Stimulated activated CD8-positive, alpha-beta memory T cell treated with anti-CD3 and anti-CD28 coated beads, Interleukin-7, amount 100 ng/mL, for 48 hours (primary cell): ENCODE results near the gene TEKT5.

Experiments
- DNase-seq, 2 donors: peaks; one replicate each; pipeline ENCODE4 v3.0.0-alpha.2; 2020; ENCODE audit warnings: low read depth in 1 of 2; ENCODE audit errors: extremely low read depth in 1 of 2

TEKT5 gene

DNA sequence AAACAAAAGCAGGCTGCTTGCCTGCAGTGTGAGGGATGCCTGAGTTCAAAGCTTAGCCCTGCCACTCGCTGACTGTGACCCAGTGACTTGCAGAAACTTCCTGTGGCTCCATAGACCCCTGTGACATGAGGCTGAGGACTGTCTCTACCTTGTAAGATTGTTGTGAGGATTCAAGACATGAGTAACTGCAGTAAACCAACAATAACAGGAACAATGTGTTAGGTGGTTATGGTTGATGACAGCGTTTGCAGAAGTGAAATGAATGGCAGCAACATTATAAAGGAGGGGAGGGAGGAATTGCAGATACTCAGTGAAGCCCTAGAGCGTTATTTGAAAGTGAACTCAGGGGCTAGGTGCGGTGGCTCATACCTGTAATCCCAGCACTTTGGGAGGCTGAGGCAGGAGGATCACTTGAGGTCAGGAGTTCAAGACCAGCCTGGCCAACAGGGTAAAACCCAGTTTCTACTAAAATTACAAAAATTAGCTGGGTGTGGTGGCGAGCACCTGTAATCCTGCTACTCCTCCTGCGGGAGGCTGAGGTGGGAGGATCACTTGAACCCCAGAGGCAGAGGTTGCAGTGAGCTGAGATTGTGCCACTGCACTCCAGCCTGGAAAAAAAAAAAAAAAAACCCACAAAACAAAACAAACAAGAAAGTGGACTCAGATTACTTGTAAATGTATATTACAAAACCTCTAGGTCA is 80.8 kb downstream of the TEKT5 start:
- DNase-seq = no peak

DNA sequence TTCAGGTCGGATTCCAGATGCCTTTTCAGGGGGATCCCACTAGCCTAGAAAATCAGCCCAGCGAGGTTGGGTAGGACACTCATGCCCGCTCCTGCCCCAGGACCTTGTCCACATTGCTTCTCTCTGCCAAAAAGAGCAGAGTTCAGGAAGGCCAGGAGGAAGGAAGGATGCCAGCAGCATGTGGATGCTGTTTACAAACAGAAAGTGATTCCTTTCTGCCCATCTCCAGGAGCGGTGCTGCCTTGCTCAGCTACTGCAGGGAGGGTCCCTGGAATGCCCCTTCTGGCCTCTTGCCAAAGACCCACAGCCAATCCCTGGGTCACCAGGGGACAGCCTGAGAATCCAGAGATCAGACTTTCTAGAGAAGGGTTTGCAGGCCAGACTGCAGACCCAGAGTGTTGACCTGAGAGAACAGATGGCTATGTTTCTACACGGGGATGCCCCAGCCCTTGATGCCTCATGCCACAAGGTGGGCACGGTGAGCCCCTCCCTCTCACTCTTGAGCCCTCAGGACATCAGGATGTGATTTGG is 82.0 kb downstream of the TEKT5 start:
- no peak for DNase-seq

DNA sequence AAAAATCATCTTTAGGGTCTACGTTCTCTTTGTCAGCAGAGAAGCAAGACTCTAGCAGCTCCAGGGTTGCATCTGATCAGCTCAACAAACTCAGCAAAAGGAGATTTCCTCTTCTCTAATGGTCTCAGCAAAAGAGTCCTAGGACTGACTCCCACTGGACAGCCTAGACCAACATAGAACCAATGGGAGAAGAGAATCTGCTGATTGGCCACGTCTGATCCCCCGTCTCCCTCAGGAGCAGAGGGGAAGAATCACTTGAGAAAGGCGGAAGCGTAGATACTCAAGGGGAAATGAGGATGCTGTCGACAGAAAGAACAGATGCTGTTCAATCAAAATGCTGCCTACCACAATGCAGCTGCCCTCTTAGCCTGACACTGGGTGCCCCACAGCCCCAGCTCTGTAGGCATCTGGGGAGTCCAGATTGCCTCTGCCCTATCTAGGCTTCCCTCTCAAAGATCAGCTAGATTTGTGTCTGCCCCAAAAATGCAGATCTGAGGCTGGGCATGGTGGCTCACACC is 82.8 kb downstream of the TEKT5 start:
- no peak for DNase-seq

DNA sequence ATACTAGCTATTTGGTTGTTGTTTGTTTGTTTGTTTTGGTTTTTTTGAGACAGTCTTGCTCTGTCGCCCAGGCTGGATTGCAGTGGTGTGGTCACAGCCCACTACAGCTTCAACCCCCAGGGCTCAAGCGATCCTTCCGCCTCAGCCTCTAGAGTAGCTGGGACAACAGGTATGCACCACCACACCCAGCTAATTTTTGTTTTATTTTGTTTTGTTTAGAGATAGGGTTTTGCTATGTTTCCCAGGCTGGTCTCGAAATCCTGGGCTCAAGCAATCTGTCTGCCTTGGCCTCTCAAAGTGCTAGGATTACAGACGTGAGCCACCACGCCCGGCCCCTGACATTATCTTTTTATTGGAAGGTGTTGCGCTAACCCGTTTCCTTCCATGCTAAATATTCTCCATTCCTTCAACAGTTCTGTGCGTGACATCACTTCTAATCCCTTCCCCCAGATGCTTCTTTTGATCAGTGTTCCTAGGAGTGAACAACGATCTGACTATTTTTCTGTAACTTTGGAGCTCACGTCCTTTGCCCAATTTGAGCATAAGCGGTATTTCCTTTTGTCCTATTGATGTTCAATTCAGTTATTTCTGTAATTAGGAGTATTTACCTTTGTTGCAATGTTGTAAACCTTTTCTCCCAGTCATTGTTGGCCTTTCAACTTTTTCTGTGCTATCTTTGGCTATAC is 84.1 kb downstream of the TEKT5 start:
- no peak for DNase-seq

DNA sequence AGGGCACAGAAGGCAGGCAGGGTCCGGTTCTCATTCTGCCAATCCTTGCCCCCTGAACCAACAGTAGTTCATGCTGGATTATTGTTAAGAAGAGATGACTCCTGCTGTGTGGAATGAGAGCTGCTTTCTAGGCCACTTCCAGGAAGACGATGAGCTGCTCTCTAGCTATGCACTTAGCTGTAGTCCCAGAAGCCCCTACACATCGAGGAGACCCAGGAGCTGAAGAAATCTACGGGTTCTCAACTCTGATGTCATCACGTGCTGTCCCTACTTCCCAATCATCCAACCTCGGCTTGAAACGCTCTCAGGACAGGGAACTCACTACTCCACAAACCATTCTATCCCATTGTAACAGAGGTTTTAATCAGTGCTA is 85.3 kb downstream of the TEKT5 start:
- no peak for DNase-seq

DNA sequence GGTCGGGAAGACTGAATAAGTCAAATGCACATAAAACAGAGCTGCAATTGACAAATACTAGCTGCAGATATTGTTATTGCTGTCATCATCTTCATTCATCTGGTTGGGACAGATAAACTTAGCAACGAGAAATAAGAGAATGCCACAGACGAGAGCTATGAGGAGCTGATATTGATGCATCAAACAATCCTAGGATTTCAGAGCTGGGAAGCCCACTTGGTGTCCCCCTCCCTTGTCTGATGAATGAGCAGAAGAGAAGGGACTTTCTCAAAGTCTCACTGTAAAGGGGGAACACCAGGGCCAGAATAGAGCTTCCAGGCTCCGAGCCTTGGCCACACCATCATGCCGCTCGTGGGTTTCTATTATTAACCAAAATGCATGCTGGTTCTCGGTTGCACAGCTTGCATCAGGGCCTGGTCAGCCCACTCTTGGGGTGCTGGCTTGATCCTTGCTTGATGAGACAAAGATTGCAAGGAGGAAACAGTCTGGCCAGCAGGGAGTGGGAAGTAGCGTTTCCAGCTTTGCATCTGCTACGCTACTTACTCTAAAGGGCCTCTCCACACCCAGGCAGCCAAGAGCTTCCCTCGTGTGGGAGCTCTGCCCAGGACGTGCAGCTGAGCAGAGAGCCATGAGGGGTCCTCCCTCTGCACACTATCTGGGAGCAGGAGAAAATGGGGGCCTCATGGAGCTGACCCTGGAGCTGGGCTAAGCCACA is 85.9 kb downstream of the TEKT5 start:
- DNase-seq = no peak

DNA sequence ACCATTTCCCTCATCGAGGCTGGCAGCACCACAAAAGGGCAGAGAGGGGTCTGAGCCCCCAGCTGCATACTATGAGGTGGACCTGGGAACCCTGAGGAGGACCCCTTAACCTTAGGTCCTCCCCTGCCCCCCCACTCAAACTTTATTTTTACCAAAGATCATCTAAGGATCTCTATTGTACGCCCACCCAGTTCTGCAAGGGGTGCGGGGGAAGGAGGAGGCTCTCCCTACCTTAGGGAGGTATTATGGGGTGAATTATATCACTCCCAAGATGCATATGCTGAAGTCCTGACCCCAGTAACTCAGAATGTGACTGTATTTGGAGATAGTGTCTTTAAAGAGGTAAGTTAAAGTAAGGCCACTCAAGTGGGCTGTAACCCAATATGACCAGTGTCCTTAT is 87.6 kb downstream of the TEKT5 start:
- no peak for DNase-seq

DNA sequence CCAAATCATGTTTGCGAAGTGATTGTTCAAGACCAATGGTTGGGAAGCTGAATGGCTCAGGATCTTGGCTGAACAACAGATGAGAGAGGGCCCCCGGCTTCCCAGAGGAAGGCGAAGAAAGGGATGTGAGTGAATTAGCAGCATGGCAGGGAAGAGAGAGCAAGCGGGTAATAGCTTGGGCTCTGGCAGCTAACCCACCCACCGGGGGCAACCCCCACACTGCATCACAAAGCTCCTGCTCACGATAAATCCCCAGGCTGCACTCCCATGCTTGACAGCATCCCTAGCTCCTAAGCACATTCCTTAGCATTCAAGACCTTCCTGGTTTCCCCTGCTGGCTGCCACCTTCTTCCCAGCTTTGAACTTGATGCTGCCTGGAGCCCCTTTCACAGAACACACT is 88.1 kb downstream of the TEKT5 start:
- no peak for DNase-seq

DNA sequence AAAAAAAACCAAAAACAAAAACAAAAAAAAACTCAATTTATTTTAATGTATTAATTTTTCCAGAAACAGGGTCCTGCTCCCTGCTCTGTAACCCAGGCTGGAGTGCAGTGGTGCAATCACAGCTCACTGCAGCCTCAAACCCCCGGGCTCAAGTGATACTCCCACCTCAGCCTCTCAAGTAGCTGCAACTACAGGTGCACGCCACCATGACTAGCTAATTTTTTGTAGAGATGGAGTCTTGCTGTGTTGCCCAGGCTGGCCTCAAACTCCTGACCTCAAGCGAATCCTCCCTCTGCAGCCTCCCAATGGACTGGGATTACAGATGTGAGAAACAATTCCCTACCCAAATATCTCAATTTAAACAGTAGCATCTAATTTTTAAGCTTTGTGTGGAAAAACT is 89.1 kb downstream of the TEKT5 start:
- DNase-seq = no peak

DNA sequence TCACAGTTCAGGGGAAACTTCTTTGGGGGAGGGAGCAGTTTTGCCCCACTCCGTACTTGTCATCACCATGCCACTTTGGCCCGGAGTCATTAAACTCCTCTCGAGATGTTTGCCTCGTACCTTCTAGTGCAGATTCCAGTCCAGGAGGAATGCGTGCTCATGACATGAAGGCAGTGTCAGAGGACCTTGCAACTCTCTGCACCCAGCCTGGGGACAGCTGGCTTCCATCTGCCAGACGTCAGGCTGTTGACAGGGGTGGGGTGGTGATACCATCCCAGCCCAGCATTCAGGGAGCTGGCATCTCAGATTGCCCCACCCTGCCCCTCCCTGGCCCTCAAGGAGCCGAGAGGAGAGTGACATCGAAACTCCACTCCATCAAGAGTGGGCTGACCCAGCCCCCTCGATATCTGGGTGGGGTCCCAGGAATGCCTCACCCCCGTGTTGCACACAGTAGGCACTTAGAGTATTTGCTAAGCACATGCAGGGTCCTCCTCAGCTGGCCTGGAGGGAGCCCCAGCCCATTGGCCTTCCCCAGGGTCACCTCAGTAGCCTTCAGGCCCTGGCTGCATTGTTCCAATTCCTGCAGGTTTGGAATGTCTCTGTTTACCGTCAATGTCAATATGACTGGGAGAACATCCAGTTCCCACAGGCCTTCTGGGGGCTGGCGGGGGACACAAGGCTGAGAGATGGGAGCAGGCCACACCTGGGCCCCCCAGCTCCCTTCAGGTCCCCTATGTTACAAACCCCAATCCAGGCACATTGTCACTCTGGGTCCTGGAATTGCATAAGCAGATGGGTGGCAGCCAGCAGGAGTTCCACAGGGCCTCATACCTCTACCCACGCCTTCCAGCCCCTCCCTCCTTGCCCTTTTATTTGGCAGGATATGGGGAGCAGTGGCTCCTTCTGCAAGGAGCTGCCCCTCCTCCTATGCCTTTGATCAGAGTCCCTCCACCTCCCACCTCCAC is 93.0 kb downstream of the TEKT5 start:
- no peak for DNase-seq

DNA sequence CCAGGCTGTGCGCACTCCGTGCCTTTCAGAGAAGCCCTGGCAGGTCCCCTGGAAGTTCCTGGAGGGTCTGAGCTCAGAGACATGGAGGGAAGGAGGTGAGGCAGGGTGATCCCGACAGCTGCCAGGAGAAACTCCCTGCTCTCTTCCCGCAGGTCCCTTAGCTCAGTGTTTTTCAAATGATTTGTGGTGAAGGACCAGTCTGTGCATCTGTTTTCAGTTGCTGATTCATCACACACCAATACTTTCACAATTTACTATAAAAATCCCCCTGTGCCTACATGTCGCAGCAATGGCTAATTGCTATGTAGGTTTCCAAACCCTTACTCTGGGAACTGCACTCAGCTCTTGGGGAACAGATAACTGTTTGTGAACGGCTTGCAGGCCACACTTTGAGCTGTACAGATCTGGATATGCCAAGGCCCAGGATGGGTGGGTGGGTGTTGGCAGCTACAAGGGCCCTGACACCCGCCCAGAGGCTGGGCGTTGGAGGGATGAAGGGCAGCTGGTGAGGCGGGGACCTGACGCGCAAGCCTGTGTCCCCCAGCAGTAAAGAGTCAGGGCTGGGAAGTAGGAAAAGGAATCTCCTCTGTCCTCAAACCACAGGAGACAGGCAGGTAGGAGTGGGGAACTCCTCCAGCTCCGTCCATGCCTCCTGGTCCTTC is 93.8 kb downstream of the TEKT5 start:
- no peak for DNase-seq

DNA sequence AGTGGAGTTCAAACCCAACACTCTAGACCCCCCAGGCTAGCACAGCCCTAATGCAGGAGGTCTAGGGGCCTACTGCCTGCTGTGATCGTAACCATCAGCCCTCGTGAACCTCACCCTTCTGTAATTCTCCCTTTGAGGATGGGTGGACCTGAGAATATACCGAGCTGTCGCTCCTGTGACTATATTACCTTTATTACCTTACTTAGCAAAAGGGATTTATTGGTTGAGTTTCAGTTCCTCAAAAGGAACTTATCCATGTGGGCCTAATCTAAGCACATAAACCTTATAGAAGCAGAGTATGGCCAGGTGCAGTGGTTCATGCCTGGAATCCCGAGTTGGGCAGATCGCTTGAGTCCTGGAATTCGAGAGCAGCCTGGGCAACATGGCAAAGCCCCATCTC is 95.1 kb downstream of the TEKT5 start:
- no peak for DNase-seq

DNA sequence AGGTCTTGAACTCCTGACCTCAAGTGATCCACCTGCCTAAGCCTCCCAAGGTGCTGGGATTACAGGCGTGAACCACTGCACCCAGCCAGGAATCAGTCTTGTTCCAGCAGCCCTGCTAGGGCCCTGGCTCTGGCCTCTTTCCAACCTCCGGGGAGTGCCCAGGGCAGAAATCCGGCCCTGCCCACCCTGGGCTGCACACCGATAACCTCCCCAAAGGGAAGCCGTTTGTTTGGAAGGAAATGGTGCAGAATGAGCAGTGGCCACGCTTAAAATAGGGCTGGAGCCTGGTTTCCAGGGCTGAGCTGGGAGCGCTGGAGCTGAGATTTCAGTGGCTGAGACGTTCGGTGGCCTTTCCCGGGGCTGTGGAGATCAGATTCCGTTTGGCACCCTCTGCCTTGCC is 96.6 kb downstream of the TEKT5 start:
- DNase-seq = no peak

DNA sequence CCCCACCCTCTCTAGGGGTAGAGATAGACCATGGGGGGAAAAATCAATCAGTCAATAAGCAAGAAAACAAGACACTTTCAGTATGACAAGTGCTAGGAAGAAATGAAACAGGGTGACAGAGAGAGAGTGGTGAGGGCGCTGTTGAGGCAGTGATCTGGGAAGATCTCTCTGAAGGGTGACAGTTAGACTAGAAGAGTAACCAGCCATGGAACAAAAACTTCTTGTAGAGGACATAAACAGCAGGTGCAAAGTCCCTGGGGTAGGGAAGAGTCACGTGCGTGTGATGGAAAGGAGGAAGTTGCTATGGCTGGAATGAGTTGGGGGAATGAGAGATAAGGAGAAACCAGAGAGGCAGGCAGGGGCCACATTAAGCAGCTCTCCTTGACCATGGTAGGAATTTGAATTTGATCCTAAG is 97.5 kb downstream of the TEKT5 start:
- no peak for DNase-seq

DNA sequence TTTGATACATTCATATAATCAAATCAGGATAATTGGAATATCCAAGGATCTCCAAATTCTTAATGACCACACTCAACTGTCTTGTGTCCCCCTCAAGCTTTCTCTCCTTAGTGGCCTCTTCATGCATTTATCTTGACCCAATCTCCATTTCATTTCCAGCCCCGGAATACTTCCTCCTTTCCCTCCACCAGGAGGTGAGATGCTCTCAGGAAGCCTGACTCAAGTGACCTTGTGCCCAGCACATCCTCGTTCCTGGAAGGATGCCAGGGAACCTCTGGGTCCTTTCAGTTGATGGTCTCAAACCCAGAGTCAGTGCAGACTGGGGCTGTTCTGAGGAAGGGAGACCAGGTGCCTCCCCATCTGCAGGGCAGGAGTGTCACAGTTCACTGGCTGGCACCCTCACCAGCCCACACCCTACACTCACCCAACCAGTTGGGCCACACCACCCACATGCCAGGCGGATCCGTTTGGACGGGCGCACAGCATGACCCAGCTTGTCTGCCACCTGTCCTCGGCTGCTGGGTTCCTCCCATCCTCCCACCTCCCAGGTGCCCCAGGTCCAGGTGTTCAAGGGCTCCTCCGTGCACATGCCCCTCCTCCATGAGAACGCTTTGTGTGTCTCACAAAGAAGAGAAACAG is 100.3 kb downstream of the TEKT5 start:
- no peak for DNase-seq

DNA sequence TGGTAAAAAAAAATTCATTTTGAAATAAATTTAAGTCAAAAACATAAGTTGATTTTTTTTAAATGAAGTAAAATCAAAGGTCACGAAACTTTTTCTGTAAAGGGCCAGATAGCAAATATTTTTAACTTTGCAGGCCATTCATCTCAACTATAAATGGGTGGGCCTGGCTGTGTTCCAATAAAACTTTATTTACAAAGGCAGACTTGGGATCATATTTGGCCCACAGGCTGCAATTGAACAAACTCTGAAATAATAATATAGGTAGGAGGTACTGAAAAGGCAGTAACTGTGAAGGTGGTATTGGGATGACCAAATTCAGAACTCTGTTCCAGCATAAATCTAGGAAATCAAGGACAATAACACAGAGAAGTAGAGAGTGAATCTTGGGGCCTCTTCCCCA is 102.1 kb downstream of the TEKT5 start:
- no peak for DNase-seq

DNA sequence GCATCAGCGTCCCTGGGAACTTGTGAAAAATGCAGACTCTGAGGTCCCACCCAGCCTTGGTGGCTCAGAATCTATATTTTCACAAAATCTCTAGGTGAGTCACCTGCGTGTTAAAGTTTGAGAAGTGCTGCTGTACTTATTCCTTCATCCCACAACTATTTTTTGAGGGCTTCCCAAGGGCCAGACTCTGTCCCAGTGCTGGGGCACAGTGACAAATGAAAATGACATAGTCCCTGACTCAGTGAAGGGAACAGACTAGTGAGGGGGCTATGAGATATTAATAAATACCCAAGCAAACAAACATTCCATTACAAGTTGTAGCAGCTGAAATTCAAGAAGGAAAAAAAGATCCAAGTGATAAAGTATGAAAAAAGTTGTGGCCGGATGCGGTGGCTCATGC is 104.4 kb downstream of the TEKT5 start:
- no peak for DNase-seq

DNA sequence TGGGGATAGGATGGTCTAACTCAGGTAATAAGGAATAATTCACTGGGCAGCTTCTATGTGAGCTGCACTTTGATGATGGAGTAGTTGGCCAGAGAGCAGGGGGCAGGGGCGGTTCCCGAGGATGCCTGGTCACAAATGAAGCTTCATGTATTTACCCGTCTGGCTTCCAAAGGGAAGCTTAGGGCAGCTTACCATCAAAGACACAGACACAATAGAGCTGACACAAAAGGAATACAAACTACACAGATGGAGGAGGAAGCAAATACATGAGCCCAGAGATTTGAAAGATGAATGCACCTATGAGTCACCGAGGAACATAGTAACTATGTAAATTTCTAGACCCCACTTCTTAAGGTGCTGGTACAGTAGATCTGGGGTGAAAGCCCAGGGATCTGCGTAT is 105.6 kb downstream of the TEKT5 start:
- no peak for DNase-seq

DNA sequence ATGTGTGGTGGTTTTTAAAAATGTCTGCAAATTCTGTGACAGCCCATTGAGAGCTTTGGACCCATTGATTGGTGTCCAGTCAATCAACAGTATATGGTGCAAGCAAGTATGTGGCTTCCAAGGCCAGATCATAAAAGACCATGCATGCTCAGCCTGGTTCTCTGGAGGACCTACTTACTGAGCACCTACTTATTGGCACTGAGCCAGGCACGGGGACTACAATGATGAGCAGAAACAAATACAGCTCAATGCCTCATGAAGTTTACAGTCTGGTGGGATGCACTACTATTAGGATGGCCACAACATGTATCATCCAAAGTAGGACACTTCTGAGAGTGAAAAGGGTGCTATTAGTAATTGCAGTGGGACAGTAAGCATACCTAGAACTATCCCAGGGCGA is 107.1 kb downstream of the TEKT5 start:
- no peak for DNase-seq
